Measurements from ENCODE around the gene PRAMEF33. TPM values are rescaled to one million over a fixed set of nuclear protein-coding genes. Genes with fewer than 3 reads are reported as not detected.
"Not testable (repeated sequence)": the region's sequence is repeated elsewhere in the genome, so short reads cannot be mapped to it uniquely, and the experiment has no call there.

PRAMEF33 gene, protein sequence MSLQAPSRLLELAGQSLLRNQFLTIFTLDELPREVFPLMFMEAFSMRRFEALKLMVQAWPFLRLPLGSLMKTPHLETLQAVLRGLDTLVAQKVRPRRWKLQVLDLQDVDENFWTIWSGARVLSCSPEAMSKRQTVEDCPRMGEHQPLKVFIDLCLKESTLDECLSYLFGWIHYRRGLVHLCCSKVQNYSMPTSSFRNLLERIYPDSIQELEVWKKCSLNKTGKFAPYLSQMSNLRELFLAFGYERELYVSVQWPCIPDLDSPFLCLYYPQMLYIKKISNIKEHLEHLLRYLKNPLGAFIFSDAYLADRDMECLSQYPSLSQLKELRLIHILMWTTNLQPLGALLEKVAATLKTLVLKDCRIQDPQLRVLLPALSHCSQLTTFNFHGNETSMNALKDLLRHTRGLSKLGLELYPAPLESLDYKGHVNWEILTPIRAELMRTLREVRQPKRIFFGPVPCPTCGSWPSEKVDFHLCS
- total RNA-seq (0.05 TPM), polyA plus RNA-seq (not detected)
- long read RNA-seq, donor 1, result 0 reads
- long read RNA-seq, donor 2, result 0 reads
- long read RNA-seq, donor 3, result 0 reads
- long read RNA-seq, donor 4, result 0 reads
- long read RNA-seq, donor 5, result 0 reads
- long read RNA-seq, donor 6, result 0 reads
- long read RNA-seq, donor 7, result 0 reads
- long read RNA-seq, donor 8, result 0 reads
- long read RNA-seq, donor 9, result 0 reads
- long read RNA-seq, donor 10, result 0 reads

DNA sequence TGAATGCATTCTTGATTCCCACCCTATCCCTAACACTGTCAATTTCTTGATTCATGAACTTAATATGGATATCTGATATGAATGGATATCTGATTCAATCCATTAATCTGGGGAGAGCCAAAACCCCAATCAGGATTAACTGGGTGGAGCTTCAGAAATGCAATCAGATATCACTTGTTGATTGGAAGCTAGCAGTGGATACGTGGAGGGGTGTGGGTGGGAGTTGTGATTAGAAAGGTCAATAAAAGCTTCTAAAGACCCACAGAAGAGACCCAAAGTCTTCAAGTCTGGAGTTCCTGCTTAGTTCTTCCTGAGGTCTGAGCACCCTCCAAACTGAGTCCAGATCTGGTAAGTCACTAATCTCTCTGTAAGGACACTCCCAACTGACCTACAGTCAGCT, at the start of gene PRAMEF33:
PRAMEF33 (plus strand) TSS at position 301 of the 400 bp plus-strand sequence. CDS start 2,416 bp downstream, outside the sequence.
- DNase-seq (ENCODE audit: low read depth in 6 of 9, low spot score in 9 of 9); H3K36me3 ChIP-seq (ENCODE audit: control insufficient read depth in 2 of 2, insufficient read depth in 2 of 2, low read length in 1 of 2); H3K9me3 ChIP-seq (ENCODE audit: control insufficient read depth in 2 of 2, insufficient read depth in 1 of 2, low read length in 1 of 2); H3K27ac ChIP-seq (ENCODE audit: low read depth in 1 of 2, low read length in 1 of 2); H3K27me3 ChIP-seq (ENCODE audit: control insufficient read depth in 2 of 2, insufficient read depth in 1 of 2, low read length in 1 of 2); H3K4me1 ChIP-seq (ENCODE audit: control insufficient read depth in 2 of 2, insufficient read depth in 2 of 2, low read length in 2 of 2); H3K4me3 ChIP-seq (ENCODE audit: low read length in 2 of 2): not testable (repeated sequence)
- no CpG with 5 or more reads among the region's 1 CpG for WGBS

DNA sequence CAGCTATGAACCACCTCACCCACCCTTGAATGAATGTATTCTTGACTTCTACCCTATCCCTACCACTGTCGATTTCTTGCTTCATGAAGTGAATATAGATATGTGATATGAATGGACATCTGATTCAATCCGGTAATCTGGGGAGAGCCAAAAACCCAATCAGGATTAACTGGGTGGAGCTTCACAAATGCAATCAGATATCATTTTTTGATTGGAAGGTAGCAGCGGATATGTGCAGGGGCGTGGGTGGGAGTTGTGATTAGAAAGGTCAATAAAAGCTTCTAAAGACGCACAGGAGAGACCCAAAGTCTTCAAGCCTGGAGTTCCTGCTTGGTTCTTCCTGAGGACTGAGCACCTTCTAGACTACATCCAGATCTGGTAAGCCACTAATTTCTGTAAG, 49.4 kb upstream of the PRAMEF33 start, which contains the start of gene PRAMEF5:
PRAMEF5 (plus strand) TSS at position 301 of the 400 bp plus-strand sequence. CDS start 5,071 bp downstream, outside the sequence.
- not testable (repeated sequence) for H3K4me3 ChIP-seq (ENCODE audit: low read length in 2 of 2); H3K36me3 ChIP-seq (ENCODE audit: control insufficient read depth in 2 of 2, insufficient read depth in 2 of 2, low read length in 1 of 2); DNase-seq (ENCODE audit: low read depth in 6 of 9, low spot score in 9 of 9); H3K27ac ChIP-seq (ENCODE audit: low read depth in 1 of 2, low read length in 1 of 2); H3K4me1 ChIP-seq (ENCODE audit: control insufficient read depth in 2 of 2, insufficient read depth in 2 of 2, low read length in 2 of 2); H3K27me3 ChIP-seq (ENCODE audit: control insufficient read depth in 2 of 2, insufficient read depth in 1 of 2, low read length in 1 of 2); H3K9me3 ChIP-seq (ENCODE audit: control insufficient read depth in 2 of 2, insufficient read depth in 1 of 2, low read length in 1 of 2)
- WGBS, result 99% methylated on average over 2 of the region's 5 CpGs

GRCh38 chr1:13265124-13265523, 38.2 kb upstream of the PRAMEF33 start:
- H3K4me1 ChIP-seq (ENCODE audit: control insufficient read depth in 2 of 2, insufficient read depth in 2 of 2, low read length in 2 of 2); H3K36me3 ChIP-seq (ENCODE audit: control insufficient read depth in 2 of 2, insufficient read depth in 2 of 2, low read length in 1 of 2); H3K9me3 ChIP-seq (ENCODE audit: control insufficient read depth in 2 of 2, insufficient read depth in 1 of 2, low read length in 1 of 2); H3K4me3 ChIP-seq (ENCODE audit: low read length in 2 of 2); H3K27me3 ChIP-seq (ENCODE audit: control insufficient read depth in 2 of 2, insufficient read depth in 1 of 2, low read length in 1 of 2); DNase-seq (ENCODE audit: low read depth in 6 of 9, low spot score in 9 of 9); H3K27ac ChIP-seq (ENCODE audit: low read depth in 1 of 2, low read length in 1 of 2): not testable (repeated sequence)
- 34% methylated on average over 2 of the region's 3 CpGs for WGBS

DNA sequence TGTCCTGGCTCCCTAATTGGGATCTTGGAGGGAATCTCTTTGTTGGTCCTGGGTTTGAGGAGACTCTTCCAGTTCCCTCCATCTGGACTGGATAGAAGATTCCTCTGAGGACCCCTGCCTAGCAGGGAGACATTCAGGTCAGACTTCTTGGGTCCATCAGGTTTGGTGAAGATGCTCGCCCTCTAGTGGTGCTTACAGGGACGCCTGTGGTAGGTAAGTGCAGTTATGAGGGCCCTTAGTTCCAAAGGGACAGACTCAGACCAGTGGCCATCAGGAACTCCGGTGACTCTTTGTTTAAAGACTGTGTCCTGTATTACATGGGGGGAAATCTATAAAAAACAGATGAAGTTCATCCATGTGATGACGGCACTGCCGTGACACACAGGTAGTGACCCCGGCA, 26.3 kb upstream of the PRAMEF33 start:
- 63% methylated on average over 5 of the region's 6 CpGs for WGBS
- H3K36me3 ChIP-seq (ENCODE audit: control insufficient read depth in 2 of 2, insufficient read depth in 2 of 2, low read length in 1 of 2); H3K4me1 ChIP-seq (ENCODE audit: control insufficient read depth in 2 of 2, insufficient read depth in 2 of 2, low read length in 2 of 2); H3K27me3 ChIP-seq (ENCODE audit: control insufficient read depth in 2 of 2, insufficient read depth in 1 of 2, low read length in 1 of 2); H3K9me3 ChIP-seq (ENCODE audit: control insufficient read depth in 2 of 2, insufficient read depth in 1 of 2, low read length in 1 of 2); DNase-seq (ENCODE audit: low read depth in 6 of 9, low spot score in 9 of 9); H3K4me3 ChIP-seq (ENCODE audit: low read length in 2 of 2); H3K27ac ChIP-seq (ENCODE audit: low read depth in 1 of 2, low read length in 1 of 2): not testable (repeated sequence)

DNA sequence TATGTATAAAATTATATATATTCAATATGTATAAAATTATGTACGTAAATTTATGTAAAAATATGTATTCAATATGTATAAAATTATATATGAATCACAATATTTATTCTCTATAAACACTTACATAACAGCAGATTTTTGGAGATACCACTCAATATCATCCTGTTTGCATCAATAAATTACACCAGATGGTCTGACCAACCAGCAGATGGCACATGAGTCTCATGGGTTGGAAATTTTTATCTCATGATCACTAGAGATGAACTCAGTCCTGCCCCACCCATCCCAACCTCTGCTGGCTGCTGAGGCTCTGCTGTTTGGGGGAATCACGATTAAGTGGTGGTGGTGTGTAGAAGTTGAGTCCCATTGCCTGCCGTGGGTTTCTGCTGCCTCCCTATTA, 23.7 kb upstream of the PRAMEF33 start:
- not testable (repeated sequence) for H3K27ac ChIP-seq (ENCODE audit: low read depth in 1 of 2, low read length in 1 of 2); H3K9me3 ChIP-seq (ENCODE audit: control insufficient read depth in 2 of 2, insufficient read depth in 1 of 2, low read length in 1 of 2); H3K36me3 ChIP-seq (ENCODE audit: control insufficient read depth in 2 of 2, insufficient read depth in 2 of 2, low read length in 1 of 2); DNase-seq (ENCODE audit: low read depth in 6 of 9, low spot score in 9 of 9); H3K4me1 ChIP-seq (ENCODE audit: control insufficient read depth in 2 of 2, insufficient read depth in 2 of 2, low read length in 2 of 2); H3K4me3 ChIP-seq (ENCODE audit: low read length in 2 of 2); H3K27me3 ChIP-seq (ENCODE audit: control insufficient read depth in 2 of 2, insufficient read depth in 1 of 2, low read length in 1 of 2)
- WGBS, result 89% methylated on average over 3 of the region's 3 CpGs

GRCh38 chr1:13285037-13285436, 18.3 kb upstream of the PRAMEF33 start, which contains the start of gene PRAMEF8:
PRAMEF8 (minus strand) TSS chr1:13285137; CDS start chr1:13284091, 1,046 bp downstream.
- not testable (repeated sequence) for H3K4me1 ChIP-seq (ENCODE audit: control insufficient read depth in 2 of 2, insufficient read depth in 2 of 2, low read length in 2 of 2); H3K27ac ChIP-seq (ENCODE audit: low read depth in 1 of 2, low read length in 1 of 2); H3K36me3 ChIP-seq (ENCODE audit: control insufficient read depth in 2 of 2, insufficient read depth in 2 of 2, low read length in 1 of 2); DNase-seq (ENCODE audit: low read depth in 6 of 9, low spot score in 9 of 9); H3K4me3 ChIP-seq (ENCODE audit: low read length in 2 of 2); H3K9me3 ChIP-seq (ENCODE audit: control insufficient read depth in 2 of 2, insufficient read depth in 1 of 2, low read length in 1 of 2); H3K27me3 ChIP-seq (ENCODE audit: control insufficient read depth in 2 of 2, insufficient read depth in 1 of 2, low read length in 1 of 2)
- WGBS, result no CpG with 5 or more reads among the region's 1 CpG

DNA sequence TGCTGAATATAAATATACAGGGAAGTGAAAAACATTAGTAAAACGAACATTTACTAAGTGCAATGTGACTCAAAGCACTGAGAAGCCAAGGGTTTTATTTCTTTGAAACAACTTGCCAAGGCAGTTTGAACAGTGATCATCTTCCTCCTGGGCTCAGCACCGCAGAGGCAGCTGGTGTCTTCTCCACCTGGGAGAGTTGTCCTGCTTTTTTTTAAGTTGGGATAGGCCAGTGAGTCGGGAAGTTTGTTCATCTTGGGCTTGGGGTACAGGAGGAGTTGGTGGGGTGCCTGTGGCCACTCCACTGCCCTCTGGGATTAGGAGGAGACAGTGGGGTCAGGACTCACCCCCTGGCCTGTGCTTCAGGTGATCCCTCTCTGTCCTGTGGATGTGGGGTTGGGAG, 14.3 kb upstream of the PRAMEF33 start:
- not testable (repeated sequence) for H3K36me3 ChIP-seq (ENCODE audit: control insufficient read depth in 2 of 2, insufficient read depth in 2 of 2, low read length in 1 of 2); DNase-seq (ENCODE audit: low read depth in 6 of 9, low spot score in 9 of 9); H3K27ac ChIP-seq (ENCODE audit: low read depth in 1 of 2, low read length in 1 of 2); H3K4me3 ChIP-seq (ENCODE audit: low read length in 2 of 2); H3K4me1 ChIP-seq (ENCODE audit: control insufficient read depth in 2 of 2, insufficient read depth in 2 of 2, low read length in 2 of 2); H3K27me3 ChIP-seq (ENCODE audit: control insufficient read depth in 2 of 2, insufficient read depth in 1 of 2, low read length in 1 of 2); H3K9me3 ChIP-seq (ENCODE audit: control insufficient read depth in 2 of 2, insufficient read depth in 1 of 2, low read length in 1 of 2)
- WGBS, result 84% methylated on average over 2 of the region's 3 CpGs

DNA sequence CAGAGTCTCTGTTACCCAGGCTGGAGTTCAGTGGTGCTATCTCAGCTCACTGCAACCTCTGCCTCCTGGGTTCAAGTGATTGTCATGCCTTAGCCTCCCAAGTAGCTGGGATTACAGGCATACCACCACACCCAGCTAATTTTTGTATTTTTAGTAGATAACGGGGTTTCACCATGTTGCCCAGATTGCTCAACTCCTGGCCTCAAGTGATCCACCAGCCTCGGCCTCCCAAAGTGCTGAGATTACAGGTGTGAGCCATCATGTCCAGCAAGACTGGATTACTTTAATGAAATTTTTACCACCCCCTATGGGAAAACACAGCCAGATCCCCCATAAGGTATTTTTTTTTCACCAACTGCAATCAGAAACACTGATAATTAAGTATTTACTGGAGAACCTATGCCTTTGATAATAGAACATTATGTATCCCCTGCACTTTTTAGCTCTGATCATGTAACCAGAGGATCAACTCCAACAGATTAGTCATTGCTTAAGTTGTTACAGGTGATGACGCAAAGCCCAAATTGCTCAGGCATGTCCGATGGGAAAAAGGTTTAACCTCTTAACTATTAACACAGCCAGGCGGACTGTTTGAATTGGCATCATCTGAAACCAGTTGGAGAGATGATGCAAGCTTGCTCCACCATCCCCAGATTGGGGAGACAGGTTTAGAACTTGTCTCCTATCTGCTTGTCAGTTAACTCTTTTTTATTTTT, 6.0 kb upstream of the PRAMEF33 start:
- not testable (repeated sequence) for DNase-seq (ENCODE audit: low read depth in 6 of 9, low spot score in 9 of 9); H3K4me3 ChIP-seq (ENCODE audit: low read length in 2 of 2); H3K36me3 ChIP-seq (ENCODE audit: control insufficient read depth in 2 of 2, insufficient read depth in 2 of 2, low read length in 1 of 2); H3K27ac ChIP-seq (ENCODE audit: low read depth in 1 of 2, low read length in 1 of 2); H3K27me3 ChIP-seq (ENCODE audit: control insufficient read depth in 2 of 2, insufficient read depth in 1 of 2, low read length in 1 of 2); H3K4me1 ChIP-seq (ENCODE audit: control insufficient read depth in 2 of 2, insufficient read depth in 2 of 2, low read length in 2 of 2); H3K9me3 ChIP-seq (ENCODE audit: control insufficient read depth in 2 of 2, insufficient read depth in 1 of 2, low read length in 1 of 2)
- 97% methylated on average over 2 of the region's 5 CpGs for WGBS

- not testable (repeated sequence) for H3K27me3 ChIP-seq (ENCODE audit: control insufficient read depth in 2 of 2, insufficient read depth in 1 of 2, low read length in 1 of 2); H3K9me3 ChIP-seq (ENCODE audit: control insufficient read depth in 2 of 2, insufficient read depth in 1 of 2, low read length in 1 of 2); H3K4me1 ChIP-seq (ENCODE audit: control insufficient read depth in 2 of 2, insufficient read depth in 2 of 2, low read length in 2 of 2); H3K27ac ChIP-seq (ENCODE audit: low read depth in 1 of 2, low read length in 1 of 2); H3K4me3 ChIP-seq (ENCODE audit: low read length in 2 of 2); H3K36me3 ChIP-seq (ENCODE audit: control insufficient read depth in 2 of 2, insufficient read depth in 2 of 2, low read length in 1 of 2); DNase-seq (ENCODE audit: low read depth in 6 of 9, low spot score in 9 of 9)
- 98% methylated on average over 8 of the region's 27 CpGs for WGBS
These were observed 4.6 kb upstream of the PRAMEF33 start for GRCh38 chr1:13298699-13299098.

Measured in thymus (tissue), 14 donors.